Measurements from ENCODE around the gene CXorf66.
"Not testable (repeated sequence)": the region's sequence is repeated elsewhere in the genome, so short reads cannot be mapped to it uniquely, and the experiment has no call there.

The CXorf66 gene

DNA sequence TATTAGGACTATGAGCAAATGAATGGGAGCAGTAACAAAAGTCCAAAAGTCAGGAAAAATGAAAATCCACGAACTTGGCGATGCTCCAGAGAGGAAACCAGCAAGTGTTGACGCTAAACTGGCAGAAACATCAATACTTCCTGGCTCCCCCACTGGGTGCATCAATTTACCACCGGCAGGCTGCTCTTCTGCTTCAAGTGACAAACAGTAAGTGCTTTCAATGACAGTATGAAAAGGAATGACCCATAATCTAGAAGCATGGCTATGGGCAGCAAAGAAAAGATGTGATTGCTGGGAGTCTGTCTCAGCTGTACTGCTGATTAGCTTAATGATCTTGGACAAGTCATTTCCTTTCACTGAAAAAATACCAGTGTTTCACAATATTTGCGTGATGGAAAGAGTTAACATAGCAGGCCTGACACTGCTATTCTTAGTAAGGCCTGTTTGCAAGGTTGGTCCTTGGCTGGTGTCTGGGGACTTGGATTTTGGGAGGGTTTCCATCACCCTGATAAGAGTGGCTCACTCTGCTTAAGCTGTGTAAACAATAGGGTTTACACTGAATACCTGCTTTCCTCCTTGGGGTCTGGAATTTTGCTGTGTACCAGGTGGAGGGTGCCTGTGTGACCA lies 41.1 kb downstream of the CXorf66 start:
- no peak for DNase-seq

DNA sequence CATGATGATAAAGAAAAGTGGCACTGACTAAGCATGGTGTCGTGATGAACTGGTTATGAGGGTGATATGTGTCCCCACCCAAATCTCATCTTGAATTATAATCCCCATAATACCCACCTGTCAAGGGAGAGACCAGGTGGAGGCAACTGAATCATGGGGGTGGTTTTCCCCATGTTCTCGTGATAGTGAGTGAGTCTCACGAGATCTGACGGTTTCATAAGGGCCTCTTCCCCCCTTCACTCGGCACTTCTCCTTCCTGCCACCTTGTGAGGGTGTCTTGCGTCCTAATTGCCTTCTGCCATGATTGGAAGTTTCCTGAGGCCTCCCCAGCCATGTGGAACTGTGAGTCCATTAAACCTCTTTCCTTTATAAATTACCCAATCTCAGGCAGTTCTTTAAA lies 44.2 kb downstream of the CXorf66 start:
- DNase-seq, result not testable (repeated sequence)

- DNase-seq, result no peak
Measured at GRCh38 chrX:139920316-139920715, 45.0 kb downstream of the CXorf66 start.

DNA sequence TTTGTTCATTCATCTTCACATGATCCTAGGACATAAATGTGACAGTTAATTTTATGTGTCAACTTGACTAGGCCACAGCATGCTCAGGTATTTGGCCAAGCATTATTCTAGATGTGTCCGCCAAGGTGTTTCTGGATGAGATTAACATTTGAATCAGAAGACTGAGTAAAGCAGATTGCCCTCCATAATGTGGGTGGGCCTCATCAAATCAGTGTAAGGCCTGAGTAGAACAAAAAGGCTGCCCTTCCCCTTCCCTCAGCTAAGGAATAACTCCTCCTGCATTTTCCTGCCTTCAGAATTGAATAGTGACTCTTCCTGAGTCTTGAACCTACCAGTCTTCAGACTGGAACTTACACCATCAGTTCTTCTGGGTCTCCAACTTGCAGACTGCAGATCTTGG lies 50.9 kb downstream of the CXorf66 start:
- DNase-seq, result no peak

- no peak for DNase-seq
Measured at GRCh38 chrX:139909712-139910111, 55.6 kb downstream of the CXorf66 start.

DNA sequence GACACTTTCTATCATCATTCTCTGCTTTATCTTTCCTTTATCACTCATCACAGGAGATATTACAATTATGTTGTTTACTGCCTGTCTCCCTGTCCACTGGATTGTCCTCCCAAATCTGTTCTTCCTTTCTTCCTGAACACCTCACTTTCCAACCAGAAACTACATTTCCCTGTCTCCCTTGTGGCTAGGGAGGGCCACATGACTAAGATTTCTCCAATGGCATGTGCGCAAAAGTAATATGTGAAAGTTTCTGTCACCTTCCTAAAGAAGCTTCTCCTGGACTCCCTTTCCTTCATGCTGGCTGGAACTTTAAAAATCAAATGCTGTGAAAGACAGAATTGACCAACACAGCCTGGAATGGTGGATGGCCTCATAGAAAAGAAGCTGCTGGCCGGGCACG lies 58.2 kb downstream of the CXorf66 start:
- DNase-seq, result no peak

- no peak for DNase-seq
Measured at GRCh38 chrX:139905743-139906142, 59.6 kb downstream of the CXorf66 start.

Measured in activated gamma-delta T cell treated with Interleukin-2 at 50 U/mL for 16 hours (primary cell).